ENCODE results near the gene CDC42BPG. TPM values are rescaled to one million over a fixed set of nuclear protein-coding genes. Genes with fewer than 3 reads are reported as not detected.
A peak's percentile ranks its signal among the peaks of the same experiment; 100 is the strongest.
"Not testable (repeated sequence)": the region's sequence is repeated elsewhere in the genome, so short reads cannot be mapped to it uniquely, and the experiment has no call there.

The CDC42BPG gene
- total RNA-seq, 1 experiment from 2014 or later = 0.15 TPM

DNA sequence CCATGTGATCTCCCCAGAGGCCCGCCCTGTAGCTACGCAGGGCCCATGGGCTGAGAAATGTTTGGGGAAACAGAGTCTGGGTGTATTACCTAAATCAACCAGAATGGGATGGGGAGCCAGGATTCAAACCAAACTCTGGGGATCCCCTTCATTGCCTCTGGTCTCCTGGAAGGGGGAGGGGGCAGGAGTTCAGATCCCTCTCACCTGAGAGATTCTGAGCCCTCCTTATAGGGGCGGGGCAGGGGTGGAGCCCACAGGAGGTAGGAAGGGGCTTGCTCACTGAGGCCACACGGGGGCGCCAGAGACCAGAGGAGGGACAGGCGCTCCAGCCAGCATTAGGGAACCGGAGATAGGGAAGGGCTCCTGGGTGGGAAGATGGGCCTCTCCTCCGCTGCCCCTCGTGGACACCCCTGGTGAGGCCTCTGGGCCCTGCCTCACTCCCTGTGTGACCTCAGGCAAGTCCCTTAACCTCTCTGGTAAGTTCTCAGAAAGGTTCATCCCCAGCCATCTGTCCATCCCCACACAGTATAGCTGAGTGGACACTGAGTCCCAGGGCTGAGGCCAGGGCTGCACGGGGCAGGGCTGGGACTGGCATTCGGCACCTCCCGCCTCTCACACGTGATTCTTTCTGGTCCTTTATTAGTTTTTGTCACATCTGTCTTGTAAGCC, 2.7 kb upstream of the CDC42BPG start:
- no peaks in the 10 kb centered on the region for H4K20me1 ChIP-seq (ENCODE audit: insufficient read depth, low read depth, low read length)
- H3K4me2 ChIP-seq (ENCODE audit: low read depth, low read length, poor library complexity, severe bottlenecking) = peak overlapping the region; percentile 20
- no peak overlapping the region for H3K4me3 ChIP-seq (ENCODE audit: low read length)
- H3K9me2 ChIP-seq (replicated peaks; ENCODE audit: insufficient read depth, low read length) = no peaks in the 10 kb centered on the region
- H2AFZ ChIP-seq (ENCODE audit: low read length) = no peak overlapping the region
- peak; percentile 97 for DNase-seq
- peaks cover 62% of the 10 kb centered on the region for H3K4me1 ChIP-seq (ENCODE audit: low read length)
- no peaks in the 10 kb centered on the region for H3K9me3 ChIP-seq (ENCODE audit: low read length)
- H3K36me3 ChIP-seq (ENCODE audit: insufficient read depth, low read length) = no peaks in the 10 kb centered on the region
- no peaks in the 10 kb centered on the region for H3K79me2 ChIP-seq (ENCODE audit: low read length)
- peak overlapping the region; percentile 95 for H3K27ac ChIP-seq (ENCODE audit: low read length)
- peak overlapping the region; percentile 36 for H3K9ac ChIP-seq (ENCODE audit: low read length)
- no peaks in the 10 kb centered on the region for H3K27me3 ChIP-seq (ENCODE audit: low read length)

DNA sequence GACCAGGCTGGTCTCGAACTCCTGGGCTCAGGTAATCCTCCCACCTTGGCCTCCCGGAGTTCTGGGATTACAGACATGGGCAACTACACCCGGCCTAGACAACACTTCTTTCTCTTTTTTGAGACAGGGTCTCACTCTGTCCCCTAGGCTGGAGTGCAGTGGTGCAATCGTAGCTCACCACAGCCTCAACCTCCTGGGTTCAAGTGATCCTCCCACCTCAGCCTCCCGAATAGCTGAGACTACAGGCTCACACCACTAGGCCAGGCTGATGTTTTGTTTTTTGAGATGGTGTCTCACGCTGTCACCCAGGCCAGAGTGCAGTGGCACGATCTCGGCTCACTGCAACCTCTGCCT, 1.3 kb upstream of the CDC42BPG start:
- not testable (repeated sequence) for H3K27me3 ChIP-seq (ENCODE audit: low read length); H3K36me3 ChIP-seq (ENCODE audit: insufficient read depth, low read length); DNase-seq; H3K27ac ChIP-seq (ENCODE audit: low read length); H4K20me1 ChIP-seq (ENCODE audit: insufficient read depth, low read depth, low read length); H3K9me2 ChIP-seq (replicated peaks; ENCODE audit: insufficient read depth, low read length); H3K79me2 ChIP-seq (ENCODE audit: low read length); H3K9ac ChIP-seq (ENCODE audit: low read length); H3K4me2 ChIP-seq (ENCODE audit: low read depth, low read length, poor library complexity, severe bottlenecking); H3K4me3 ChIP-seq (ENCODE audit: low read length); H3K9me3 ChIP-seq (ENCODE audit: low read length); H2AFZ ChIP-seq (ENCODE audit: low read length)
- peaks cover 49% of the 10 kb centered on the region for H3K4me1 ChIP-seq (ENCODE audit: low read length)

GRCh38 chr11:64845129-64845775, 799 bp upstream of the CDC42BPG start:
- Histone ChIP-seq H3K4me1 (ENCODE audit: low read length) (peaks cover 44% of the 10 kb centered on the region), H3K9ac (ENCODE audit: low read length) (no peak overlapping the region), H3K79me2 (ENCODE audit: low read length) (no peaks in the 10 kb centered on the region), H3K4me3 (ENCODE audit: low read length) (0 out of 2 replicates have a peak overlapping the region, but pooled peaks have one; percentile 55), H2AFZ (ENCODE audit: low read length) (no peak overlapping the region), H3K36me3 (ENCODE audit: insufficient read depth, low read length) (no peaks in the 10 kb centered on the region), H3K27ac (ENCODE audit: low read length) (no peak overlapping the region), H4K20me1 (ENCODE audit: insufficient read depth, low read depth, low read length) (no peaks in the 10 kb centered on the region), H3K9me2 (replicated peaks; ENCODE audit: insufficient read depth, low read length) (no peaks in the 10 kb centered on the region), H3K4me2 (ENCODE audit: low read depth, low read length, poor library complexity, severe bottlenecking) (peak overlapping the region; percentile 53), H3K27me3 (ENCODE audit: low read length) (no peaks in the 10 kb centered on the region), H3K9me3 (ENCODE audit: low read length) (no peaks in the 10 kb centered on the region)
- no peak for DNase-seq

DNA sequence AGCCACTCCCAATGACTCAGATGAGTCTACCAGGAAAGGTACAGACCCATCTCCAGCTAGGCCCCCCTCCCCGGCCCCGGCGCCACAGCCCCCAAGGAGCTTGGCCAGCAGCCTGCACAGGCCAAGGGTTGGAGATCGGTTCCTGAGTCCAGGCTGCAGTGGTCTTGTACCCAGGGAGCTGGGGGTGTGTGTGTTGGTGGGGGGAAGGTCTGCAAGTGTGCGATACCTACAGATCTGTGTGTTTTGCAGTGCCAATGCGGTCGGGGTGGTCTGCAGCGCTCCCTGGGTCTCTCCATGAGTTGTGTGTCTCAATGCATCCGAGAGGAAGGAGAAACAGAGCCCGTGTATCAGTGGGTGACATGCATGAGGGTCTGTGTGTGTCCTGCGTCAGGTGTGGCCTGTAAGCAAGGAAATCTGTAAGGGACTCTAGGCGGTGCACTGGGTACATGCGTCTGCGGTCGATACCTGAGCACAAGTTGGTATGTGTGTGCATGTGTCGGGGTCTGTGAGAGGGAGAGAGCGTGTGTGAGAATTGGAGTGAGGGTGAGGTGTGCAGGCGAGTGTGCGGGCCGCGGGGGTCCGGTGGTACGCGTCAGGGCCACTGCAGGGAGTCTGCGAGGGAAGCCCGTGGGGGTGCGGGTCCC, 645 bp downstream of the CDC42BPG start:
- Histone ChIP-seq H3K9me3 (ENCODE audit: low read length) (no peaks in the 10 kb centered on the region), H3K36me3 (ENCODE audit: insufficient read depth, low read length) (no peaks in the 10 kb centered on the region), H2AFZ (ENCODE audit: low read length) (no peak overlapping the region), H3K9me2 (replicated peaks; ENCODE audit: insufficient read depth, low read length) (no peaks in the 10 kb centered on the region), H3K27me3 (ENCODE audit: low read length) (no peaks in the 10 kb centered on the region), H3K9ac (ENCODE audit: low read length) (0 out of 2 replicates have a peak overlapping the region, but pooled peaks have one; percentile 3), H4K20me1 (ENCODE audit: insufficient read depth, low read depth, low read length) (no peaks in the 10 kb centered on the region), H3K27ac (ENCODE audit: low read length) (no peak overlapping the region), H3K4me3 (ENCODE audit: low read length) (peak overlapping the region; percentile 55; the same call in 1 of the 2 replicates), H3K4me2 (ENCODE audit: low read depth, low read length, poor library complexity, severe bottlenecking) (peak overlapping the region; percentile 53), H3K4me1 (ENCODE audit: low read length) (peaks cover 29% of the 10 kb centered on the region), H3K79me2 (ENCODE audit: low read length) (no peaks in the 10 kb centered on the region)
- no peak for DNase-seq

GRCh38 chr11:64842851-64843685, 1.4 kb downstream of the CDC42BPG start:
- H3K9me3 ChIP-seq (ENCODE audit: low read length) = no peaks in the 10 kb centered on the region
- H3K9ac ChIP-seq (ENCODE audit: low read length) = no peak overlapping the region
- peaks cover 22% of the 10 kb centered on the region for H3K4me1 ChIP-seq (ENCODE audit: low read length)
- H3K4me2 ChIP-seq (ENCODE audit: low read depth, low read length, poor library complexity, severe bottlenecking) = no peak overlapping the region
- H3K9me2 ChIP-seq (replicated peaks; ENCODE audit: insufficient read depth, low read length) = no peaks in the 10 kb centered on the region
- DNase-seq = no peak
- H3K36me3 ChIP-seq (ENCODE audit: insufficient read depth, low read length) = no peaks in the 10 kb centered on the region
- no peaks in the 10 kb centered on the region for H4K20me1 ChIP-seq (ENCODE audit: insufficient read depth, low read depth, low read length)
- H3K27ac ChIP-seq (ENCODE audit: low read length) = no peak overlapping the region
- H3K27me3 ChIP-seq (ENCODE audit: low read length) = no peaks in the 10 kb centered on the region
- no peak overlapping the region for H2AFZ ChIP-seq (ENCODE audit: low read length)
- no peaks in the 10 kb centered on the region for H3K79me2 ChIP-seq (ENCODE audit: low read length)
- H3K4me3 ChIP-seq (ENCODE audit: low read length) = no peak overlapping the region

DNA sequence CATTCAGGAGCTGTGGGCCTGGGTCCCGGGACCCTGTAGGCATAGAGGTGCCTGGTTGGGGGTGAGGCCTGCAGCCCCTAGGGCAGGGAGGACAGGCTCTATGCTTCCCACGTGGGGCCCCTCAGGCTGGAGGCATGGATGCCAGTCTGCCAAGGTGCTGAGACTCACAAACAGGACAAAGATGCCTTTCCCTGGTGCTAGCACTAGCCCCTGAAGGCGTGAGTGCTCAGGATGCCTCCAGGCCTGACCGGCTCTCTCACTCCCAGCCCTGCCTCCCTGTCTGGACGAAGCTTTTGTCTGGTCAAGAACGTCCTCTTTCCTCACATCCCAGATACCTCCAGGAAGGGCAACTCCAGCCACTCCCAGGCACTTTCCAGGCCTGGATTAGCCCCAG, 2.1 kb downstream of the CDC42BPG start:
- no peaks in the 10 kb centered on the region for H3K27me3 ChIP-seq (ENCODE audit: low read length)
- no peak overlapping the region for H3K27ac ChIP-seq (ENCODE audit: low read length)
- H3K4me1 ChIP-seq (ENCODE audit: low read length) = peaks cover 15% of the 10 kb centered on the region
- no peaks in the 10 kb centered on the region for H3K9me2 ChIP-seq (replicated peaks; ENCODE audit: insufficient read depth, low read length)
- no peaks in the 10 kb centered on the region for H4K20me1 ChIP-seq (ENCODE audit: insufficient read depth, low read depth, low read length)
- no peak overlapping the region for H3K4me2 ChIP-seq (ENCODE audit: low read depth, low read length, poor library complexity, severe bottlenecking)
- no peak overlapping the region for H3K9ac ChIP-seq (ENCODE audit: low read length)
- no peaks in the 10 kb centered on the region for H3K9me3 ChIP-seq (ENCODE audit: low read length)
- H2AFZ ChIP-seq (ENCODE audit: low read length) = no peak overlapping the region
- no peaks in the 10 kb centered on the region for H3K36me3 ChIP-seq (ENCODE audit: insufficient read depth, low read length)
- H3K4me3 ChIP-seq (ENCODE audit: low read length) = no peak overlapping the region
- no peaks in the 10 kb centered on the region for H3K79me2 ChIP-seq (ENCODE audit: low read length)
- DNase-seq = no peak

- peaks cover 12% of the 10 kb centered on the region for H3K4me1 ChIP-seq (ENCODE audit: low read length)
- no peaks in the 10 kb centered on the region for H3K9me3 ChIP-seq (ENCODE audit: low read length)
- H3K4me2 ChIP-seq (ENCODE audit: low read depth, low read length, poor library complexity, severe bottlenecking) = no peak overlapping the region
- H2AFZ ChIP-seq (ENCODE audit: low read length) = no peak overlapping the region
- no peak overlapping the region for H3K9ac ChIP-seq (ENCODE audit: low read length)
- no peaks in the 10 kb centered on the region for H3K27me3 ChIP-seq (ENCODE audit: low read length)
- no peaks in the 10 kb centered on the region for H3K36me3 ChIP-seq (ENCODE audit: insufficient read depth, low read length)
- DNase-seq = no peak
- no peaks in the 10 kb centered on the region for H4K20me1 ChIP-seq (ENCODE audit: insufficient read depth, low read depth, low read length)
- no peak overlapping the region for H3K4me3 ChIP-seq (ENCODE audit: low read length)
- no peak overlapping the region for H3K27ac ChIP-seq (ENCODE audit: low read length)
- no peaks in the 10 kb centered on the region for H3K9me2 ChIP-seq (replicated peaks; ENCODE audit: insufficient read depth, low read length)
- no peaks in the 10 kb centered on the region for H3K79me2 ChIP-seq (ENCODE audit: low read length)
Observed at GRCh38 chr11:64841592-64842365, 2.7 kb downstream of the CDC42BPG start.
